GM12801 (cell line): ENCODE measurements around the gene BLOC1S6.

Experiments
- CTCF ChIP-seq: IDR thresholded peaks from one replicate; pipeline ENCODE4 v1.5.1; 2011; ENCODE audit warnings: control low read depth; ENCODE audit not compliant: insufficient read length; ENCODE audit errors: extremely low read depth

The BLOC1S6 gene

GRCh38 chr15:45653702-45654424 lies 66.7 kb downstream of the BLOC1S6 start:
- TF ChIP-seq CTCF, result no peak

GRCh38 chr15:45654749-45655148 lies 67.6 kb downstream of the BLOC1S6 start:
- TF ChIP-seq CTCF, result no peak

GRCh38 chr15:45657254-45657653 lies 70.1 kb downstream of the BLOC1S6 start:
- no peak for TF ChIP-seq CTCF

GRCh38 chr15:45657764-45658545 lies 70.8 kb downstream of the BLOC1S6 start:
- no peak for TF ChIP-seq CTCF
